Measurements from ENCODE around the gene HPS1. TPM values are rescaled to one million over a fixed set of nuclear protein-coding genes. Genes with fewer than 3 reads are reported as not detected.

HPS1 gene
- total RNA-seq, 1 experiment from 2014 or later = 19.1 TPM

DNA sequence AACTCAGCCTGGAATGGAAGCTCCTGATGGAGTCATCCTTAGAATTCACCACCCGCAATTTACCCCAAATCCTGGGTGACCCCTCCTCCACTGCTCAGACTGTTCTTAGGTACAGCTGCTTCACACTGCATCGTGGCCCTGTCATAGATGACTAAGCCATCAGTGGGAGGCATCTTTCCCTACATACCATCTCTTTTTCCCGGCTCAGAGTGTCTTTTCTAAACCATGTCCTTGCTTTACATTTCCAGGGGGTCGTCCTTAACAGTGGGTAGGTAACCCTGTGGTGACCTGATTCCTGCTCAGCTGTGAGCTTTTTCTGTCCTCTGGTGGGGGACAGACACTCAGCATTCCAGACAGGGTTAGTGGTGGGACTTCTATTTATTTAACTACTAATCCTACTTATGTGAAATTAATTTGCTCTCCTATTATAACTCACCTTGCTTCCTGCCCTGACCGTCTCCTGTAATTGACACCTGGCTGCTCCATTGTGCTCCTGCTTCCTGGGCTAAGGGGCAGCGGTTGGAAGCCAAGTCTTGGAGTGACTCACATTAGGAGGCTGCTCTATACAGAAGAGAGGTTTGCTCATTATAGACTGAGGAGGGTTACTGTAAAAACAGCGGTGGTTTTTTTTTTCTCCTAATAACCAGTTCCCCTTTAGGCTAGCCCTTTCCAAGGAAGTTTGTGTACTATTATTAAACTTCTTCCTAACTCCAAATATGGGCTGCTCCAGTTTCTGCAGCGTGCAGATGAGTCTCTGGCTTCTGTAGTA is 72.3 kb downstream of the HPS1 start:
- no TSS peak for BruUV-seq (replicated peaks)
- peak; percentile 78 for DNase-seq
- H3K27ac ChIP-seq (ENCODE audit: low read length) = peak overlapping the region; percentile 95
- intact Hi-C loops (cut with micrococcal nuclease) = no loop called here
- peak overlapping the region; percentile 67 for H2AFZ ChIP-seq (ENCODE audit: low read length)
- no peaks in the 10 kb centered on the region for H3K27me3 ChIP-seq (ENCODE audit: low read length)
- H3K4me1 ChIP-seq (ENCODE audit: insufficient read depth, low read length) = peaks cover 30% of the 10 kb centered on the region
- no peaks in the 10 kb centered on the region for H4K20me1 ChIP-seq (ENCODE audit: low read length)
- ATAC-seq = peak; percentile 98
- peak overlapping the region; percentile 82 for H3K4me2 ChIP-seq (ENCODE audit: low read length)
- no peaks in the 10 kb centered on the region for H3K79me2 ChIP-seq (ENCODE audit: low read length)
- no peaks in the 10 kb centered on the region for H3K9me2 ChIP-seq (replicated peaks; ENCODE audit: low read length)
- no peaks in the 10 kb centered on the region for H3K9me3 ChIP-seq (ENCODE audit: low read length)
- H3F3A ChIP-seq (ENCODE audit: low read length, unreplicated experiment) = peaks cover 7% of the 10 kb centered on the region
- no peaks in the 10 kb centered on the region for H3K36me3 ChIP-seq (ENCODE audit: low read depth, low read length)
- POLR2A ChIA-PET (ENCODE audit: unreplicated experiment) = interaction anchor here (0.6 kb wide), 1 partner anchor 65 kb away, joined by 3 read pairs; no protein-coding TSS in a partner anchor
- peak overlapping the region; percentile 52; the same call in 1 of the 2 replicates for H3K9ac ChIP-seq (ENCODE audit: low read length)
- no peak for TF ChIP-seq EZH2 (IDR thresholded peaks at IDR 0.05; ENCODE audit: low read length, unreplicated experiment)
- TF ChIP-seq EZH2phosphoT487 (IDR thresholded peaks at IDR 0.05; ENCODE audit: borderline replicate concordance, low read length) = no peak
- TF ChIP-seq, protein P1, sequence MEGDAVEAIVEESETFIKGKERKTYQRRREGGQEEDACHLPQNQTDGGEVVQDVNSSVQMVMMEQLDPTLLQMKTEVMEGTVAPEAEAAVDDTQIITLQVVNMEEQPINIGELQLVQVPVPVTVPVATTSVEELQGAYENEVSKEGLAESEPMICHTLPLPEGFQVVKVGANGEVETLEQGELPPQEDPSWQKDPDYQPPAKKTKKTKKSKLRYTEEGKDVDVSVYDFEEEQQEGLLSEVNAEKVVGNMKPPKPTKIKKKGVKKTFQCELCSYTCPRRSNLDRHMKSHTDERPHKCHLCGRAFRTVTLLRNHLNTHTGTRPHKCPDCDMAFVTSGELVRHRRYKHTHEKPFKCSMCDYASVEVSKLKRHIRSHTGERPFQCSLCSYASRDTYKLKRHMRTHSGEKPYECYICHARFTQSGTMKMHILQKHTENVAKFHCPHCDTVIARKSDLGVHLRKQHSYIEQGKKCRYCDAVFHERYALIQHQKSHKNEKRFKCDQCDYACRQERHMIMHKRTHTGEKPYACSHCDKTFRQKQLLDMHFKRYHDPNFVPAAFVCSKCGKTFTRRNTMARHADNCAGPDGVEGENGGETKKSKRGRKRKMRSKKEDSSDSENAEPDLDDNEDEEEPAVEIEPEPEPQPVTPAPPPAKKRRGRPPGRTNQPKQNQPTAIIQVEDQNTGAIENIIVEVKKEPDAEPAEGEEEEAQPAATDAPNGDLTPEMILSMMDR (conservative IDR thresholded peaks at IDR 0.05; ENCODE audit: low read depth, low read length) = no peak
- H3K4me3 ChIP-seq (ENCODE audit: low read length) = peak overlapping the region; percentile 53; the same call in 1 of the 2 replicates
- CTCF ChIA-PET = no interaction called here

- no peak for TF ChIP-seq EZH2 (IDR thresholded peaks at IDR 0.05; ENCODE audit: low read length, unreplicated experiment)
- no peak for TF ChIP-seq EZH2phosphoT487 (IDR thresholded peaks at IDR 0.05; ENCODE audit: borderline replicate concordance, low read length)
- TF ChIP-seq, protein P1 (conservative IDR thresholded peaks at IDR 0.05; ENCODE audit: low read depth, low read length) = no peak
- H3K27me3 ChIP-seq (ENCODE audit: low read length) = no peaks in the 10 kb centered on the region
- peak overlapping the region; percentile 82 for H3K4me2 ChIP-seq (ENCODE audit: low read length)
- no peak overlapping the region for H3K4me3 ChIP-seq (ENCODE audit: low read length)
- ChIA-PET POLR2A (ENCODE audit: unreplicated experiment) (no interaction called here), CTCF (no interaction called here)
- peak overlapping the region; percentile 67; the same call in 1 of the 2 replicates for H2AFZ ChIP-seq (ENCODE audit: low read length)
- H3K9me2 ChIP-seq (replicated peaks; ENCODE audit: low read length) = no peaks in the 10 kb centered on the region
- no peaks in the 10 kb centered on the region for H3K36me3 ChIP-seq (ENCODE audit: low read depth, low read length)
- no peak for ATAC-seq
- H3K9ac ChIP-seq (ENCODE audit: low read length) = no peak overlapping the region
- no TSS peak for BruUV-seq (replicated peaks)
- peaks cover 7% of the 10 kb centered on the region for H3F3A ChIP-seq (ENCODE audit: low read length, unreplicated experiment)
- intact Hi-C loops (cut with micrococcal nuclease) = no loop called here
- no peaks in the 10 kb centered on the region for H4K20me1 ChIP-seq (ENCODE audit: low read length)
- peaks cover 30% of the 10 kb centered on the region for H3K4me1 ChIP-seq (ENCODE audit: insufficient read depth, low read length)
- DNase-seq = no peak
- no peaks in the 10 kb centered on the region for H3K9me3 ChIP-seq (ENCODE audit: low read length)
- no peaks in the 10 kb centered on the region for H3K79me2 ChIP-seq (ENCODE audit: low read length)
- H3K27ac ChIP-seq (ENCODE audit: low read length) = peak overlapping the region; percentile 95
Observed at GRCh38 chr10:98373260-98374040, 73.3 kb downstream of the HPS1 start.
